GM12872 (cell line): ENCODE measurements around the gene SCO2.
A peak's percentile ranks its signal among the peaks of the same experiment; 100 is the strongest.

ENCODE experiments used
- TF ChIP-seq, protein P1 (sequence below): IDR thresholded peaks from 3 replicates; pipeline ENCODE4 v1.5.1; 2011; ENCODE audit warnings: low read depth, mild to moderate bottlenecking, low read length, moderate library complexity; ENCODE audit not compliant: insufficient read depth

The SCO2 gene

DNA sequence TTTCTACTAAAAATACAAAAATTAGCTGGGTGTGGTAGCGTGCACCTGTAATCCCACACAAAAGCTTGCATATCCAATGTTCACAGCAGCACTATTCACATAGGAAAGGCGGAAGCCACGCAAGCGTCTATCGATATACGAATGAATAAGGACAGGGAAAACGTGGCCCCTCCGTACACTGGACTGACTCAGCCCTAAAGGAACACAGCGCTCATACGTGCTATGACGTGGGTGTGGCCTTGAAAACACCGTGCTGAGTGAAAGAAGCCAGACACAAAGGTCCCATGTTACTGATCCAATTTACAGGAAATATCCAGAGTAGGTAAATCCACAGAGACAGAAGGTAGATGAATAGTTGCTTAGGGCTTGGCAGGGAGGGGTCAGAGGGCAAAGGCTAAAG, 24.9 kb downstream of the SCO2 start:
- TF ChIP-seq, protein P1, sequence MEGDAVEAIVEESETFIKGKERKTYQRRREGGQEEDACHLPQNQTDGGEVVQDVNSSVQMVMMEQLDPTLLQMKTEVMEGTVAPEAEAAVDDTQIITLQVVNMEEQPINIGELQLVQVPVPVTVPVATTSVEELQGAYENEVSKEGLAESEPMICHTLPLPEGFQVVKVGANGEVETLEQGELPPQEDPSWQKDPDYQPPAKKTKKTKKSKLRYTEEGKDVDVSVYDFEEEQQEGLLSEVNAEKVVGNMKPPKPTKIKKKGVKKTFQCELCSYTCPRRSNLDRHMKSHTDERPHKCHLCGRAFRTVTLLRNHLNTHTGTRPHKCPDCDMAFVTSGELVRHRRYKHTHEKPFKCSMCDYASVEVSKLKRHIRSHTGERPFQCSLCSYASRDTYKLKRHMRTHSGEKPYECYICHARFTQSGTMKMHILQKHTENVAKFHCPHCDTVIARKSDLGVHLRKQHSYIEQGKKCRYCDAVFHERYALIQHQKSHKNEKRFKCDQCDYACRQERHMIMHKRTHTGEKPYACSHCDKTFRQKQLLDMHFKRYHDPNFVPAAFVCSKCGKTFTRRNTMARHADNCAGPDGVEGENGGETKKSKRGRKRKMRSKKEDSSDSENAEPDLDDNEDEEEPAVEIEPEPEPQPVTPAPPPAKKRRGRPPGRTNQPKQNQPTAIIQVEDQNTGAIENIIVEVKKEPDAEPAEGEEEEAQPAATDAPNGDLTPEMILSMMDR, result no peak

DNA sequence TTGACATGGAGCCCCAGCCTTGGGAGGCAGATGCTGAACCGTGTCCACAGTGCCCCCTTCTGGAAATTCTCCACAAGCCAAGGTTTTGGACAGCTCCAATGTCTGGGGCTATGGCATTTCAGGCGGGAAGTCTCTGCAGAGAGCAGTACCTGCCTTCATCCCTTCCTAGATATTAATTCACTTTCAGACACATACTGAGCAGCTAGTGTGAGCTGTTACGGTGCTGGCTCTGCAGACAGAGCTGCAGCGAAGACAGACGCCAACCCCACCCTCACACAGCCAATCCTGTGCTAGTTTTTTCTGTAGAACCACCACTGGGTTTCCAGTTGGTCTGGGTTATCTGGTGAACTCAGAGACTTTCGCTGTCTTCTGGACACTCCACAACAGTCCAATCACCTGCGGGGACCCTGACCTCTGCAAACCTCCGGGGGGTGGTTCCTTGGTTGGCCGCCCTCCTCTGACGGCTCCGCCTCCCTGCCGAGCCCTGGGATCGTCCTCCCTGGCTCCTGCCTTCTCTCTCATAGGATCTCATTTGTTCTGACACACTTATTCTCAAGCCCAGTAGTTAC, 27.0 kb downstream of the SCO2 start:
- TF ChIP-seq, protein P1, result peak; percentile 77

GRCh38 chr22:50497093-50497492, 28.3 kb downstream of the SCO2 start:
- TF ChIP-seq, protein P1, result no peak

- TF ChIP-seq, protein P1, result no peak
Observed at GRCh38 chr22:50490531-50491308, 34.7 kb downstream of the SCO2 start.

- TF ChIP-seq, protein P1, result no peak
Observed at GRCh38 chr22:50489363-50490243, 35.8 kb downstream of the SCO2 start.

DNA sequence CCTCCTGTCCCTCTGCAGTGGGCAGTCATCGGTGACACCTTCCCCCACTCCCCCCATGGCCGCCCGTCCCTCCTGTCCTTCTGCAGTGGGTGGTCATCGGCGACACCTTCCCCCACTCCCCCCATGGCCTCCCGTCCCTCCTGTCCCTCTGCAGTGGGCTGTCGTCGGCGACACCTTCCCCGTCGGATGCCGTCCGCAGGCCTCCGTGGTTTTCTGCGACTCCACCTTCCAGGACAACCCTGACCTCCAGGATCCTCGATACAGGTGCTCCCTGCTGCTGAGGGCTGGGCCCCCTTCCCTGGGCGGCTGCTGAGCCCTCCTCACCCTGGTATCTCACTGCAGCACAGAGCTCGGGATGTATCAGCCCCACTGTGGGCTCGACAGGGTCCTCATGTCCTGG, 36.5 kb downstream of the SCO2 start:
- TF ChIP-seq, protein P1, result no peak
